ENCODE measurements around the gene IRAK1. TPM values are rescaled to one million over a fixed set of nuclear protein-coding genes. Genes with fewer than 3 reads are reported as not detected.
"Not testable (repeated sequence)": the region's sequence is repeated elsewhere in the genome, so short reads cannot be mapped to it uniquely, and the experiment has no call there.

Gene IRAK1
- total and polyA plus RNA-seq, 2 donors = 9.5 to 67.2 TPM

- Histone ChIP-seq H3K4me3 (ENCODE audit: low read depth, low read length) (no peak overlapping the region), H3K4me1 (ENCODE audit: insufficient read depth) (no peaks in the 10 kb centered on the region), H3K27ac (ENCODE audit: low read depth) (no peak overlapping the region), H3K36me3 (ENCODE audit: insufficient read depth) (no peaks in the 10 kb centered on the region)
- WGBS = 96% methylated on average over 3 of the region's 3 CpGs
- DNase-seq (ENCODE audit: extremely low spot score) = no peak
These were observed 28.6 kb downstream of the IRAK1 start for GRCh38 chrX:153991013-153991580.

GRCh38 chrX:153989973-153990655, 29.6 kb downstream of the IRAK1 start:
- H3K36me3 ChIP-seq (ENCODE audit: insufficient read depth) = no peaks in the 10 kb centered on the region
- H3K27ac ChIP-seq (ENCODE audit: low read depth) = no peak overlapping the region
- H3K4me1 ChIP-seq (ENCODE audit: insufficient read depth) = no peaks in the 10 kb centered on the region
- H3K4me3 ChIP-seq (ENCODE audit: low read depth, low read length) = no peak overlapping the region
- no peak for DNase-seq (ENCODE audit: extremely low spot score)
- 91% methylated on average over 14 of the region's 14 CpGs for WGBS

GRCh38 chrX:153988493-153988892, 31.2 kb downstream of the IRAK1 start:
- no peak overlapping the region for H3K27ac ChIP-seq (ENCODE audit: low read depth)
- 88% methylated on average over 12 of the region's 12 CpGs for WGBS
- no peaks in the 10 kb centered on the region for H3K36me3 ChIP-seq (ENCODE audit: insufficient read depth)
- DNase-seq (ENCODE audit: extremely low spot score) = no peak
- no peak overlapping the region for H3K4me3 ChIP-seq (ENCODE audit: low read depth, low read length)
- H3K4me1 ChIP-seq (ENCODE audit: insufficient read depth) = no peaks in the 10 kb centered on the region

GRCh38 chrX:153984351-153985178, 35.1 kb downstream of the IRAK1 start:
- Histone ChIP-seq H3K4me3 (ENCODE audit: low read depth, low read length) (no peak overlapping the region), H3K36me3 (ENCODE audit: insufficient read depth) (no peaks in the 10 kb centered on the region), H3K4me1 (ENCODE audit: insufficient read depth) (no peaks in the 10 kb centered on the region), H3K27ac (ENCODE audit: low read depth) (no peak overlapping the region)
- DNase-seq (ENCODE audit: extremely low spot score) = no peak
- 83% methylated on average over 20 of the region's 20 CpGs for WGBS

- Histone ChIP-seq H3K4me1 (ENCODE audit: insufficient read depth) (no peaks in the 10 kb centered on the region), H3K4me3 (ENCODE audit: low read depth, low read length) (no peak overlapping the region), H3K36me3 (ENCODE audit: insufficient read depth) (no peaks in the 10 kb centered on the region), H3K27ac (ENCODE audit: low read depth) (no peak overlapping the region)
- no peak for DNase-seq (ENCODE audit: extremely low spot score)
- WGBS = 90% methylated on average over 12 of the region's 12 CpGs
These were observed 36.3 kb downstream of the IRAK1 start for GRCh38 chrX:153983321-153983801.

- H3K36me3 ChIP-seq (ENCODE audit: insufficient read depth) = no peaks in the 10 kb centered on the region
- no peak overlapping the region for H3K4me3 ChIP-seq (ENCODE audit: low read depth, low read length)
- no peaks in the 10 kb centered on the region for H3K4me1 ChIP-seq (ENCODE audit: insufficient read depth)
- DNase-seq (ENCODE audit: extremely low spot score) = no peak
- no peak overlapping the region for H3K27ac ChIP-seq (ENCODE audit: low read depth)
- 87% methylated on average over 52 of the region's 52 CpGs for WGBS
These were observed 37.8 kb downstream of the IRAK1 start for GRCh38 chrX:153981771-153982533.

GRCh38 chrX:153981231-153981630, 38.5 kb downstream of the IRAK1 start:
- no peak overlapping the region for H3K27ac ChIP-seq (ENCODE audit: low read depth)
- 84% methylated on average over 7 of the region's 7 CpGs for WGBS
- H3K36me3 ChIP-seq (ENCODE audit: insufficient read depth) = no peaks in the 10 kb centered on the region
- no peaks in the 10 kb centered on the region for H3K4me1 ChIP-seq (ENCODE audit: insufficient read depth)
- no peak overlapping the region for H3K4me3 ChIP-seq (ENCODE audit: low read depth, low read length)
- no peak for DNase-seq (ENCODE audit: extremely low spot score)

- not testable (repeated sequence) for H3K36me3 ChIP-seq (ENCODE audit: insufficient read depth); DNase-seq (ENCODE audit: extremely low spot score); H3K4me3 ChIP-seq (ENCODE audit: low read depth, low read length); H3K27ac ChIP-seq (ENCODE audit: low read depth); H3K4me1 ChIP-seq (ENCODE audit: insufficient read depth)
- WGBS = 65% methylated on average over 9 of the region's 10 CpGs
These were observed 39.3 kb downstream of the IRAK1 start for GRCh38 chrX:153980394-153980793.

GRCh38 chrX:153974726-153975286, 44.9 kb downstream of the IRAK1 start:
- Histone ChIP-seq H3K4me1 (ENCODE audit: insufficient read depth) (peaks cover 1% of the 10 kb centered on the region), H3K36me3 (ENCODE audit: insufficient read depth) (no peaks in the 10 kb centered on the region), H3K4me3 (ENCODE audit: low read depth, low read length) (no peak overlapping the region), H3K27ac (ENCODE audit: low read depth) (no peak overlapping the region)
- DNase-seq (ENCODE audit: extremely low spot score) = no peak
- 76% methylated on average over 3 of the region's 3 CpGs for WGBS

GRCh38 chrX:153974003-153974725, 45.5 kb downstream of the IRAK1 start:
- H3K4me1 ChIP-seq (ENCODE audit: insufficient read depth) = peaks cover 1% of the 10 kb centered on the region
- H3K36me3 ChIP-seq (ENCODE audit: insufficient read depth) = no peaks in the 10 kb centered on the region
- H3K27ac ChIP-seq (ENCODE audit: low read depth) = peak overlapping the region; percentile 99
- 72% methylated on average over 14 of the region's 14 CpGs for WGBS
- H3K4me3 ChIP-seq (ENCODE audit: low read depth, low read length) = no peak overlapping the region
- no peak for DNase-seq (ENCODE audit: extremely low spot score)

- no peak for DNase-seq (ENCODE audit: extremely low spot score)
- Histone ChIP-seq H3K4me1 (ENCODE audit: insufficient read depth) (peaks cover 1% of the 10 kb centered on the region), H3K27ac (ENCODE audit: low read depth) (peak overlapping the region; percentile 99), H3K4me3 (ENCODE audit: low read depth, low read length) (peak overlapping the region; percentile 80), H3K36me3 (ENCODE audit: insufficient read depth) (no peaks in the 10 kb centered on the region)
- 38% methylated on average over 20 of the region's 20 CpGs for WGBS
These were observed 46.3 kb downstream of the IRAK1 start for GRCh38 chrX:153973127-153974002.

All from urinary bladder (tissue), 4 donors.